Activated T-cell treated with anti-CD3 and anti-CD28 coated beads for 4 hours (primary cell): ENCODE results near the gene KCNAB2.
"Not testable (repeated sequence)": the region's sequence is repeated elsewhere in the genome, so short reads cannot be mapped to it uniquely, and the experiment has no call there.

Experiments used
- DNase-seq: peaks from one replicate; pipeline ENCODE4 v3.0.0-alpha.2; 2020

The KCNAB2 gene

GRCh38 chr1:6059866-6060265 lies 14.2 kb downstream of the KCNAB2 start:
- no peak for DNase-seq

GRCh38 chr1:6062670-6063069 lies 17.0 kb downstream of the KCNAB2 start:
- no peak for DNase-seq

DNA sequence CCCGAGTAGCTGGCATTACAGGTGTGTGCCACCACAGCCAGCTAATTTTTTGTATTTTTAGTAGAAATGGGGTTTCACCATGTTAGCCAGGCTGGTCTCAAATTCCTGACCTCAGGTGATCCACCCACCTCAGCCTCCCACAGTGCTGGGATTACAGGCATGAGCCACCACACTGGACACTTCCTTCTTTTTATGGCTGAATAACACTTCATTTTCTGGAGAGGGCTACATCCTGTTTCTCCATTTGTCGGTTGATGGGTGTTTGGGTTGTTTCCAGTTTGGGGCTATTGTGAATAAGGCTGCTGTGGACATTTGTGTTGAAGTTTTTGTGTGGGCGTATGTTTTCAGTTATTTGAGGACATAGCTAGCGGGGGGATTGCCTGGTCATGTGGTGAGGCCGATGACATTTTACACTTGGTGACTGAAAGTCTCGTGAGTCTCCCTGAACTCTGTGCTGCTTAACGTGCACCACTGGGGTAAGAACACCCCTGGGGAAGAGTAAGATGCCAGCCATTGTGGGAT lies 17.9 kb downstream of the KCNAB2 start:
- not testable (repeated sequence) for DNase-seq

DNA sequence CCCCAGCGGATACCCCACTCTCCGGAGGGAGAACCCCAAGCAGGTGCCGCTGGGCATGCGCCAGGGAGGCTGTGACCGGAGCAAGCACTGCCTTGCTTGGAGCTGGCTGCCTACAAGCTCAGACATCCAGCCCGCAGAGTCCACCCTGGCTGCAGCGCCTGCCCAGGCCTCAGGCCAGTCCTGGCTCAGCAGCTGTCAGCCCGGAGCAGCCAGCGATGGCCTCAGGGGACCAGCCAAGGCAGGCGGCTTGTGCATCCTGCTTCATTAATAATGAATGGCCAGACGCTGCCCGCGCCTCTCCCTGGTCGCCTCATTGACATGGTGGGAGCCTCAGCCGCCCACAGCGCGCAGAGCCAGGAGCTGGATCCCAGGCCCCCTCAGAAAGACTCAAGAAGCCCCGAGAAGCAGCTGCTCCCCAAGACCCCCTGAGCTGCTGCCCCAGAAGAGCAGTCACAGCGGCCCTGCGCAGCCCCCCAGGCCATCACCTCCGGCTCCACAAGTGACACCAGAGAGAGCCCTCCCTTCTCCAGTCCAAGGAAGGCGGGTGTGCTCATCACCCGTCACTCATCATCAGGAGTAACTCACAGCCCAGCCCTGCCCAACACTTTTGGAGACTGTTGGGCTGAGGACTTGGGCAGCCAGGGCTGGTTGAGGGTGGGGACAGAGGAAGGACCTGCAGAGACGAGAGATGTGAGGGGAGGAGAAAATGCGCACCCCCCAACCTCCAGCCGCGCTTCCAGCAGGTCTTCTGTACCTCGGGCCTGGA lies 19.6 kb downstream of the KCNAB2 start:
- no peak for DNase-seq

- no peak for DNase-seq
Measured at GRCh38 chr1:6066680-6067079, 21.0 kb downstream of the KCNAB2 start.

DNA sequence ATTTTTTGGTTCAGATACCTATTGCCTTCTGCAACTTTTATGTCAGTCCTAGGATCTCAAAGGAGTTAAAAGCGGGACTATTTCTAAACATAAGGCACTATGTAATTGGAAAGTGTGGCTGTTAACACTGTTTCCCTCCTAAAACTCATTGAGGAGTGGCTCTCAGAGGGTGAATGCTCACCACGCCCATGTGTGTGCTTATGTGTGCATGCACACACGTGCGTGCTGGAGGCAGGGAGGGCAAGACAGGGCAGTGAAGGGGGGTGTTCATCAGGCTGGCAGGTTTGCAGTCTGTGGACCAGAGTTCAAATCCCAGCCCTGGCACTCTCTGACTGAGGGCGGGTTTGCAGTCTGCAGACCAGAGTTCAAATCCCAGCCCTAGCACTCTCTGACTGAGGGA lies 22.4 kb downstream of the KCNAB2 start:
- no peak for DNase-seq

DNA sequence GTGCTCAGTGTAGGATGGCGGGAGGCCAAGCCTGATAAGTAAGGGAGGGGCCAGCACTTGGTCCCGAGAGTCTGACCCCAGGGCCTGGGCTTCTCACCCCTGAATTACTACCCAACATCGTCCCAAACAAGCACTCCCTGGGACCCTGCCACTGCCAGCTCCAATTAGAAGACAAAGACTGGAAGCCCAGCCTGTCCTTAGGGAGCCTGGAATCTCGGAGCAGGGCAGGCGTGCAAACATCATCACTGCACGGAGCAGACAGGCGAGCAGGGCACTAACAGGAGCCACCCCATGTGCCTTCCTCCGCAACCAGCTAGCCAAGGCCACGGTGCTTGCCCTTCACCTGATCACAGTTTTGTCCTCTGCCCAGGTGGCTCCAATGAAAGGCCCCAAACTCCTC lies 23.2 kb downstream of the KCNAB2 start:
- no peak for DNase-seq

DNA sequence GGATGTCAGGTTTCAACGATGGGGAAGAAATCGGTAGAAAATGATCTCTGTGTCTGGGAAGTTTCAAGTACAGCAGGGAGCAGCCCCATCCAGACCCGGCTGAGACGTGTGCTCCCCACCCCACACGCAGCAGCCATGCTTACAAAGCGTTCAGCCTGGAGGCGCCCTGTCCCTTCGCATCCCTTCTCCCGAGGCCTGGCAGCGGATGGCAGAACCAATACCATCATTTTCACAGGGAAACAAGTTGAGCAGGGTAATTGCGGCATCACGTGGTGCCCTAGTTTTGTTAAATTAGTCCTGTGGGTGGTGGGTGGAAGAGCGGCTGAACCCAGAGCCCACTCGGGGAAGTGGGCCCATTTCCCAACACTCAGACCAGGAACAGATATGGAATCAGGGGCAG lies 23.9 kb downstream of the KCNAB2 start:
- DNase-seq, result no peak

DNA sequence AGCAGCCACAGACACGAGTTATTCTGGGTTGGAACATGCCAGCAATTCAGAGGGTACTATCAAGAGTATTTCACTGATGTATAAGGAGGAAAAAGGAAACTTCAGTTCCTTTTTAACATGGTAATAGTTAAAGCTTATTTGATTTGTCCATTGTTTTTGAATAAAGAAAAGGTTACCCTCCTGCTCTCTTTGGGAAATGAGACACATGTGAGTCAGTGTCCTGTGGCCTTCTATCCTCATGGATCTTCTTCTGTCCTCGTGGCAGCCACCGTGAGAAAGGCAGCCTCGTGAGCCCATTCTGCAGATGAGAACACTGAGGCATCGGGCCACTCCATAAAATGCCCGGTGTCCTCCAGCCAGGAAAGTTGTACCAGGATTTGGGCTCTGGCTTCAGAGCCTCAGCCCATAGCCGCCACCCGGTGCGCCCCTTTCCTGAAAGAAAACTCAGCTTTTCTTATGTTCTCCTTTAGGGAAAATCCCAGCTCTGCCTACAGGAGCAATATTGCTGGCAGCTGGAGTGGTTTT lies 24.8 kb downstream of the KCNAB2 start:
- no peak for DNase-seq

DNA sequence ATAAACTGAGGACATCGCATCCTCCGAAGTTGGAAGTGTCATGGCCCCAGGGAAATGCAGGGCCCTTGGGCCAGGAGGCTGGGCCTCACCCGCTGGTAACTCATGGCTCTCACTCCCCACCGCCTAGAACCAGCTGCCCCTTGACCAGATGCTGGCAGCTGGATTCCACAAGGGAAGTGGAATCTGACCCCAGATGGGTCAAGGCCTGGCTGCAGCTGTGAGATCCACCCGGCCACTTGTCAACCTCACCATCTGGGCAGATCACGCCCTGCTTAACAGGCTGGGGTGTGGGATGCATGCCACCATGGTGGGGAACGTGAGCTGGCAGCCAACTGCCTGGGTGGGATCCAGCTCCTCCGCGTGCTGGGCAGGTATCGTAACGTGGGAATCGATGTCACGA lies 25.5 kb downstream of the KCNAB2 start:
- DNase-seq, result no peak

DNA sequence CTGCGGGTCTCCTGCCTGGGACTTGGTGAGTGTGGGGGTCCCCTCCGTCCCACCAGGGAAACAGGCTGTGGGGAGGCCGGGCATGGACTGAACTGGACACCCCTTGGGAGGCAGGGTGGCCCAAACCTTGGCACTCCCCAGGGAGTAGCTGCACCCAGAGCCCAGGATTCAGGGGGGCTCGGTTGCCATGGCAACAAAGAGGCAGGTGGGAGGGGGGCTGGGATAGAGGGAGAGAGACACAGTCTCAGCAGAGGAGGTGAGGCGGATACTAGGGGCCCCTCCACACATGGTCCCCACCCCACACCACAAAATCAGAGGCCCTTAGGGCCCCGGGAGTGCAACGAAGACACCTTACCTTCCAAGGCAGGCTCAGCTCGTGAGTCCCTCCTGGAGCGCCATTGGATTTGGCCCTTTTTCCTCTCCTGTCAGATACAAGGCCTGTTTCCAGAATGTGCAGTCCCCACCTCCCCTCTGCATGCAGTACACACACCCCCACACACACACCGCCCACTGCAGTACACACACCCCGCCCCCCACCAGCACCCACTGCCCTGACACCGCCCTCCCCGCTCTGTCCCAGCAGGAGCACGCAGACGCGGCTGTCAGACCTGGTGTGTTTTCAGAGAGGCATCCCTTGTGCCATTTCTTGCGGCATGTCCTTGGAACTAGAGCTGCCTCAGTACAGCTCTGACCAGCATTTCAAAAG lies 27.2 kb downstream of the KCNAB2 start:
- DNase-seq, result no peak

GRCh38 chr1:6073480-6074053 lies 27.9 kb downstream of the KCNAB2 start:
- no peak for DNase-seq

DNA sequence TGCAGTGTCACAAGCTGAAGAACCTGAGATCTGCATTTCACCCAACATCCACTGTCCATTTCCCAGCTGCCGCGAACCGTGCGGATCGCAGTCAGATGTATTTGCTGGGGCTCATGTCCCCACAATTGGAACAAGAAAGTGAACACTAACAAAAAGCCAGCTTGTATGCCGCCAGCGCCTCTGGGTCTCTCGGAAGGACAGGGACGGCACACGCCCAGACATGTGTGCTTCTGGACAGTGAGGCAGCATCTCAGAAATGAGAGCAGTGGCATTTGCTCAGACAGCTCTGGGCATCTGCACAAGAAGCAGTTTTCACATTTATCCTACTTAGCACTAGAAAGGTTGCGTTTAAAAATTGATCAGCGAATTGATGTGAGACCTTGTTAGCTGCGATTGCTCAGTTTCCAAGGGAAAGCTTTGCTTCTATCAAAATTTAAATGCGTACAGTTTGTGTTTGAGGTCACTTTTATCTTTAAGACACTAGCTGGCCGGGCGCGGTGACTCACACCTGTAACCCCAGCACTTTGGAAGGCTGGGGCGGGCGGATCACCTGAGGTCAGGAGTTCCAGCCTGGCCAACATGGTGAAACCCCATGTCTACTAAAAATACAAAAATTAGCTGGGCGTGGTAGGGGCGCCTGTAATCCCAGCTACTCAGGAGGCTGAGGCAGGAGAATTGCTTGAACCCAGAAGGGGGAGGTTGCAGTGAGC lies 28.7 kb downstream of the KCNAB2 start:
- DNase-seq, result no peak

GRCh38 chr1:6075748-6076147 lies 30.1 kb downstream of the KCNAB2 start:
- no peak for DNase-seq

GRCh38 chr1:6077061-6077460 lies 31.4 kb downstream of the KCNAB2 start:
- DNase-seq, result not testable (repeated sequence)

- DNase-seq, result no peak
Measured at GRCh38 chr1:6077506-6077905, 31.8 kb downstream of the KCNAB2 start.

DNA sequence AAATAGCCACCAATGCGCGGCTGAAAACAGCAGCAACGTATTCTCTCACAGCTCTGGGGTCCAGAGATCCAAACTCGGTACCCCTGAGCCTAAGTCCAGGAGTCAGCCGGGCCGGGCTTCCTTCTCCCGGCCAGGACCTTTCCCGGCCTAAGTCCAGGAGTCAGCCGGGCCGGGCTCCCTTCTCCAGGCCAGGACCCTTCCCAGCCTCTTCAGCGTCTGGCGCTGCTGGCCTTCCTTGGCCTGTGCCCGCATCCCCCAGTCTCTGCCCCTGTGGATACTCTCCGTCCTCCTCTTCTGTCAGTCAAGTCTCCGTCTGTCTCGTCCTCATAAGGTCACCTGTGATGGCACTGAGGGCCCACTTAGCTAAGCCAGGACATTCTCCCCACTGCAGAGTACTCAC lies 32.2 kb downstream of the KCNAB2 start:
- DNase-seq, result no peak

DNA sequence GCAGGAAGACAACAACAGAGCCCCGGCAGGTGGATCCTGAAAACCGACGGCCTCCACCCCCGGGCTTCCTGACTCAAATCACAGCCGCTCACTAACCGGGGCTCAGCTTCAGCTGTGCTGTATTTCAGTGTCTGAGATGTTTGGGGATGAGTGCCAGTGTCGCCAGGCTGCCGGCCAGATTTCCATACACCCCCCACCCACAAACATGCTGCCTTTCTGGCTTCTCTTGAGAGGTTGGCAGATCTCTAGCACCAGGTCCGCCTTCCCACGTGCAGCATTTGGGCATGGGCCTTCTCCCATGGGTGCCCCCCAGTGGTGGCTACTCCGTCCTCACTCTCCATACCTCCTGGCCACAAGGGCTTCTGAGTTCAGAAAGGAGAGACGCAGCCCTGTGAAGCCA lies 34.8 kb downstream of the KCNAB2 start:
- DNase-seq, result no peak

DNA sequence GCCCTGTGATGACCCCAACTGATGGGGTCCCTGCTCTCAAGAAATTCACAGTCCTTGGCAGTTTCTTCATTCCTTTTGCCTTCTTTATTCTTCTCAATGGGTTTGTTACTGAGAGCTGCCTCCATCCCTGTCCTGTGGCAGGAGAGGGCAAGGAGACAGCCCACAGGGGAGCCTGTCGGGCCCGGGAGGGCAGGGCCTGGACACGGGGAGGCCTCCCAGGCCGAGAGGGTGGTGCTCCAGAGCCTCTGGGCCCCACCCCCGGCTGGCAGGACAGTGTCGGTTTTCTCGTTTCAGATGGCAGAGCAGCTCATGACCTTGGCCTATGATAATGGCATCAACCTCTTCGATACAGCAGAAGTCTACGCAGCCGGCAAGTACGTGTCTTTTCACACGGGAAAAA lies 36.2 kb downstream of the KCNAB2 start:
- DNase-seq, result no peak

DNA sequence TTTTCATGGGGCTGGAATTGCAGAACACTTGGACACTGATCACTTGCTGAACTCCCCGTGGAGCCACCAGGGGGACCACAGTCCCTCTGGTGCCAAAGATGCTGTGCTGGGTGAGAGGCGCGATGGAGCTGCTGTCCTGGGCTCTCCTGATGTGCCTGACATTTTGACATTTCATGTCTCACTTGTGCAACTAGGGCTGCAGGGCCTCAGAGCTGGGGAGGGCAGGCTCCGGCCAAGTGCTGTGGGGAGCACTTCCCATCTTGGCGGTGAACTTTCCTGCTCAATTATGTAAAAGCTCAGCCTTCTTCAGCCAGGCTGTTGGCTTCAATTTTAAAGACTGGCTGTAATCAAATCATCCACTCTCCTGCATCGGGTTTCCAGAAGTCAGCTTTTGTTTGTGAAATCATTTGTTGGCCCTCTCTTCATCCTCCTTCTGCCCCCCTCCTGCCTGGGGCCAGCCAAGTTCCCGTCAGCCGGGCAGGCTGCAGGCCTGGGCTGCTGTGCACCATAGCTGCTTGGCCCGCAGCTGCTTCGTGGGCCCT lies 36.8 kb downstream of the KCNAB2 start:
- DNase-seq, result no peak

DNA sequence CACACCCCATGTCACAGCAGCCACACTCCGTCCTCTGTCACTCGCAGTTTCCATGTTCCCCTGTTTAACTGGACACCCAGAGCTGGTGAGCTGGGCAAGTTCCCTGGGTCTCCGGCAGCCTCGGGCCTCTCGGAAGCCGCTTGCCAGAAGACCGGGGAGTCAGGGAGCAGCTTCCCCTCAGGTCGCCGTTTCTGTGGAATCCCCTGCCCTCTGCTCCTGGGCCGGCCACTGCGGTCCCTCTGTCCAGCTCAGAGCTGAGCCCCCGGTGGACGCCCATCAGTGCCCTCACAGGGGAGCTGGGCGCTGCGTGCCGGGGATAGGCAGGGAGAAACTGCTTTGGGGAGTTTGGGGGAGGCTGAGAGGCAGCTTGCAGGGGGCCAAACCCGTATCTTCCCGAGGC lies 37.7 kb downstream of the KCNAB2 start:
- DNase-seq, result no peak

- no peak for DNase-seq
Measured at GRCh38 chr1:6083801-6084446, 38.2 kb downstream of the KCNAB2 start.
